ENCODE results near the gene FAAP100. TPM values are rescaled to one million over a fixed set of nuclear protein-coding genes. Genes with fewer than 3 reads are reported as not detected.
A peak's percentile ranks its signal among the peaks of the same experiment; 100 is the strongest.

The FAAP100 gene
- total RNA-seq, 4 donors from 2014 or later, result 26.2 to 90.5 (median 37.4) TPM

GRCh38 chr17:81576621-81577277 lies 24.6 kb upstream of the FAAP100 start:
- Histone ChIP-seq H3K27me3 (no peaks in the 10 kb centered on the region), H3K36me3 (peaks cover 0 to 2% (median under 1%) of the 10 kb centered on the region in 4 donors), H3K4me1 (peaks cover 0 to 13% (median 2%) of the 10 kb centered on the region in 4 donors), H3K4me3 (no peak overlapping the region), H3K9me3 (no peaks in the 10 kb centered on the region), H3K27ac (peak overlapping the region in 2 of 4 donors; percentile 13 to 62)
- DNase-seq, result no peak
- intact Hi-C loops (cut with DNase I; ENCODE audit: low total_unique reads), result no loop called here
- in situ Hi-C loops (cut with MboI; ENCODE audit: low pct_ligation_motif_present in 1 of 4, low pct_unique_long_range_greater_than_20kb in 1 of 4, low sequenced_read_pairs in 3 of 4), result no loop called here
- no peak for TF ChIP-seq EP300 (IDR thresholded peaks at IDR 0.05; ENCODE audit: low read depth)
- TF ChIP-seq POLR2AphosphoS5 (IDR thresholded peaks at IDR 0.05), result no peak
- no peak for TF ChIP-seq POLR2A (IDR thresholded peaks at IDR 0.05)
- no peak for TF ChIP-seq CTCF (IDR thresholded peaks at IDR 0.05)
- 63 to 78% methylated on average over 14 to 17 of the region's 17 CpGs for WGBS, 2 donors (ENCODE audit: low coverage in 1 of 2)

GRCh38 chr17:81575836-81576235 lies 23.7 kb upstream of the FAAP100 start:
- 73 to 91% methylated on average over 3 of the region's 3 CpGs for WGBS, 2 donors (ENCODE audit: low coverage in 1 of 2)
- DNase-seq, result no peak
- in situ Hi-C loops (cut with MboI; ENCODE audit: low pct_ligation_motif_present in 1 of 4, low pct_unique_long_range_greater_than_20kb in 1 of 4, low sequenced_read_pairs in 3 of 4), result no loop called here
- Histone ChIP-seq H3K4me1 (peaks cover 0 to 13% (median 2%) of the 10 kb centered on the region in 4 donors), H3K27me3 (no peaks in the 10 kb centered on the region), H3K9me3 (no peaks in the 10 kb centered on the region), H3K4me3 (no peak overlapping the region), H3K36me3 (peaks cover 0 to 11% (median 5%) of the 10 kb centered on the region in 4 donors), H3K27ac (no peak overlapping the region)
- intact Hi-C loops (cut with DNase I; ENCODE audit: low total_unique reads), result no loop called here
- TF ChIP-seq CTCF (IDR thresholded peaks at IDR 0.05), result no peak
- no peak for TF ChIP-seq POLR2A (IDR thresholded peaks at IDR 0.05)
- no peak for TF ChIP-seq POLR2AphosphoS5 (IDR thresholded peaks at IDR 0.05)
- no peak for TF ChIP-seq EP300 (IDR thresholded peaks at IDR 0.05; ENCODE audit: low read depth)

GRCh38 chr17:81574643-81574956 lies 22.4 kb upstream of the FAAP100 start:
- peaks cover 0 to 23% (median 8%) of the 10 kb centered on the region in 4 donors for H3K36me3 ChIP-seq
- in situ Hi-C loops (cut with MboI; ENCODE audit: low pct_ligation_motif_present in 1 of 4, low pct_unique_long_range_greater_than_20kb in 1 of 4, low sequenced_read_pairs in 3 of 4), result no loop called here

More at GRCh38 chr17:81574643-81574956, 22.4 kb upstream of the FAAP100 start:
- TF ChIP-seq CTCF (IDR thresholded peaks at IDR 0.05) (no peak), POLR2AphosphoS5 (IDR thresholded peaks at IDR 0.05) (no peak), EP300 (IDR thresholded peaks at IDR 0.05; ENCODE audit: low read depth) (no peak), POLR2A (IDR thresholded peaks at IDR 0.05) (no peak)
- no peak overlapping the region for H3K4me3 ChIP-seq
- DNase-seq, result no peak
- H3K4me1 ChIP-seq, result peaks cover 0 to 13% (median 2%) of the 10 kb centered on the region in 4 donors
- H3K9me3 ChIP-seq, result no peaks in the 10 kb centered on the region
- no peaks in the 10 kb centered on the region for H3K27me3 ChIP-seq
- intact Hi-C loops (cut with DNase I; ENCODE audit: low total_unique reads), result no loop called here
- H3K27ac ChIP-seq, result no peak overlapping the region
- 63% methylated on average over 7 of the region's 8 CpGs; no CpG with 5 or more reads in 1 of the 2 donors for WGBS, 2 donors (ENCODE audit: low coverage in 1 of 2)
